Thoracic aorta (tissue), 2 donors: ENCODE results near the gene TNN. TPM values are rescaled to one million over a fixed set of nuclear protein-coding genes. Genes with fewer than 3 reads are reported as not detected.

Experiments
- ATAC-seq: fragments of 150-250 bp; one replicate; pipeline ENCODE4 v1.8.0; 2017; ENCODE audit warnings: low read depth; ENCODE audit not compliant: insufficient number of reproducible peaks, low FRiP score
- DNase-seq: peaks from one replicate; pipeline ENCODE4 v3.0.0-alpha.2; 2020; ENCODE audit warnings: low spot score
- H3K27ac ChIP-seq, 2 donors: fragments of 200-600 bp; sonication (generic); 1 replicate in 1 of 2; 2 replicates in 1 of 2; pipeline ENCODE4 v1.5.1; 2016; ENCODE audit warnings: mild to moderate bottlenecking in 2 of 2, moderate library complexity in 2 of 2
- H3K27me3 ChIP-seq: fragments of 200-600 bp; sonication (generic); replicated peaks from 2 replicates; pipeline ENCODE4 v1.6.0; 2016; ENCODE audit warnings: mild to moderate bottlenecking; ENCODE audit not compliant: insufficient read depth
- H3K36me3 ChIP-seq: fragments of 200-600 bp; sonication (generic); one replicate; pipeline ENCODE4 v1.5.1; 2016
- H3K4me1 ChIP-seq, 2 donors: fragments of 200-600 bp; sonication (generic); 1 replicate in 1 of 2; 2 replicates in 1 of 2; pipeline versions ENCODE4 v1.5.1 to v1.6.0; 2016; ENCODE audit warnings: low read depth in 2 of 2, mild to moderate bottlenecking in 1 of 2; ENCODE audit not compliant: control insufficient read depth in 1 of 2
- H3K4me3 ChIP-seq: fragments of 200-600 bp; sonication (generic); 2 replicates; pipeline ENCODE4 v1.5.1; 2016; ENCODE audit warnings: mild to moderate bottlenecking
- H3K9me3 ChIP-seq: fragments of 200-600 bp; sonication (generic); 2 replicates; pipeline ENCODE4 v1.5.1; 2016
- total RNA-seq, 2 donors: library from RNA; depleted of rRNA; stranded (reverse); fragments of >200 nt; gene quantifications; one replicate each; pipeline versions ENCODE4 v1.1.0 to v1.2.3, GENCODE V29; 2016
- TF ChIP-seq, protein P1 (sequence below): fragments of 200-600 bp; sonication (generic); IDR thresholded peaks from one replicate; pipeline ENCODE4 v1.5.1; 2019; ENCODE audit warnings: antibody characterized with exemption

TNN gene
- total RNA-seq, 2 donors from 2014 or later: not detected

DNA sequence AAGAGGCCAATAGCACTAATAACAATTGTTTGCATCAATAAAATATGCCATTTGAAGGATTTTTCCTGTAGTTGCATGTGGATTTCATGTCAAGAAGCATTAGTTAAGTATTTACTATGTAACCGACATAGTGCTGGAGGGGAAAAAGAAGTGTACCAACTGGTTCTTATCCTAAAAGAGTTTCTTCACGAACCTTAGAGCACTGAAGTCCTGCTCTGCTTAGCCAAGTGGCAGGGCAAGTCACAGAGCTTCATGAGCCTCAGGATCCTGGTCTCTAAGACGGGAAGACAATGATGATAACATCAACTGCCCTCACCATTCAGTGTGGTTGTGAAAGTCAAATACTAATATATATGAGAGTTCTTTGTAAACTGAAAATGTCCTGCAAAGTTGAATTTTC is 110.8 kb downstream of the TNN start:
- no peaks in the 10 kb centered on the region for H3K9me3 ChIP-seq
- peaks cover 16% of the 10 kb centered on the region for H3K36me3 ChIP-seq
- H3K27ac ChIP-seq: no peak overlapping the region
- no peaks in the 10 kb centered on the region for H3K27me3 ChIP-seq
- TF ChIP-seq, protein P1, sequence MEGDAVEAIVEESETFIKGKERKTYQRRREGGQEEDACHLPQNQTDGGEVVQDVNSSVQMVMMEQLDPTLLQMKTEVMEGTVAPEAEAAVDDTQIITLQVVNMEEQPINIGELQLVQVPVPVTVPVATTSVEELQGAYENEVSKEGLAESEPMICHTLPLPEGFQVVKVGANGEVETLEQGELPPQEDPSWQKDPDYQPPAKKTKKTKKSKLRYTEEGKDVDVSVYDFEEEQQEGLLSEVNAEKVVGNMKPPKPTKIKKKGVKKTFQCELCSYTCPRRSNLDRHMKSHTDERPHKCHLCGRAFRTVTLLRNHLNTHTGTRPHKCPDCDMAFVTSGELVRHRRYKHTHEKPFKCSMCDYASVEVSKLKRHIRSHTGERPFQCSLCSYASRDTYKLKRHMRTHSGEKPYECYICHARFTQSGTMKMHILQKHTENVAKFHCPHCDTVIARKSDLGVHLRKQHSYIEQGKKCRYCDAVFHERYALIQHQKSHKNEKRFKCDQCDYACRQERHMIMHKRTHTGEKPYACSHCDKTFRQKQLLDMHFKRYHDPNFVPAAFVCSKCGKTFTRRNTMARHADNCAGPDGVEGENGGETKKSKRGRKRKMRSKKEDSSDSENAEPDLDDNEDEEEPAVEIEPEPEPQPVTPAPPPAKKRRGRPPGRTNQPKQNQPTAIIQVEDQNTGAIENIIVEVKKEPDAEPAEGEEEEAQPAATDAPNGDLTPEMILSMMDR: no peak
- DNase-seq (no peak), ATAC-seq (no peak)
- H3K4me1 ChIP-seq: peaks cover 0 to 3% of the 10 kb centered on the region in 2 donors
- H3K4me3 ChIP-seq: no peak overlapping the region

- no peaks in the 10 kb centered on the region for H3K27me3 ChIP-seq
- H3K4me3 ChIP-seq: no peak overlapping the region
- TF ChIP-seq, protein P1: no peak
- ATAC-seq (no peak), DNase-seq (no peak)
- no peaks in the 10 kb centered on the region for H3K9me3 ChIP-seq
- peaks cover 16% of the 10 kb centered on the region for H3K36me3 ChIP-seq
- H3K27ac ChIP-seq: no peak overlapping the region
- peaks cover 0 to 5% of the 10 kb centered on the region in 2 donors for H3K4me1 ChIP-seq
These were observed 112.4 kb downstream of the TNN start for GRCh38 chr1:175179837-175180590.

GRCh38 chr1:175182201-175182746 is 114.6 kb downstream of the TNN start:
- no peaks in the 10 kb centered on the region for H3K27me3 ChIP-seq
- peaks cover 0 to 17% of the 10 kb centered on the region in 2 donors for H3K4me1 ChIP-seq
- peaks cover 7% of the 10 kb centered on the region for H3K36me3 ChIP-seq
- no peaks in the 10 kb centered on the region for H3K9me3 ChIP-seq
- ATAC-seq: no peak
- no peak overlapping the region for H3K27ac ChIP-seq
- no peak overlapping the region for H3K4me3 ChIP-seq
- no peak for DNase-seq
- TF ChIP-seq, protein P1: no peak

DNA sequence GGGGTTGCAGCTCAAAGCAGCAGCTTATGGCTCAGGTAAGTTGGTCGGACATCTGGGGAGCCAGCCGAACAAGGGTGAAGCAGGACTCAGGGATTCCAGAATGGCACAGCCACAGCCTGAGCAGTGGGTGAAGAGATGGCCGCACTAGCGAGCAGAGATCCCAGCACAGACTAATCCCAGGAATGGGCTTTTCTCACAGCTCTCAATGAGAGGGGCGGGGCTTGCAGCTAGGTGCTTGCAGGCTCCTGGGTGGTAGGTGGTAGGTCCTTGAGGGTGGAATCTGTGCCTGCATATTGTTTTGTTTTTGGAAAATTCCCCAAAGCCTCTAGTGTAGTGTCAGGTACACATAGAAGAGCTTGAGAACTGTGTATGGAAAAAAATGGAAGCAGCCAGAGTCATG is 116.0 kb downstream of the TNN start:
- H3K4me1 ChIP-seq: peaks cover 0 to 18% of the 10 kb centered on the region in 2 donors
- TF ChIP-seq, protein P1: no peak
- ATAC-seq (no peak), DNase-seq (no peak)
- no peak overlapping the region for H3K4me3 ChIP-seq
- H3K27me3 ChIP-seq: no peaks in the 10 kb centered on the region
- no peaks in the 10 kb centered on the region for H3K36me3 ChIP-seq
- no peaks in the 10 kb centered on the region for H3K9me3 ChIP-seq
- no peak overlapping the region for H3K27ac ChIP-seq

DNA sequence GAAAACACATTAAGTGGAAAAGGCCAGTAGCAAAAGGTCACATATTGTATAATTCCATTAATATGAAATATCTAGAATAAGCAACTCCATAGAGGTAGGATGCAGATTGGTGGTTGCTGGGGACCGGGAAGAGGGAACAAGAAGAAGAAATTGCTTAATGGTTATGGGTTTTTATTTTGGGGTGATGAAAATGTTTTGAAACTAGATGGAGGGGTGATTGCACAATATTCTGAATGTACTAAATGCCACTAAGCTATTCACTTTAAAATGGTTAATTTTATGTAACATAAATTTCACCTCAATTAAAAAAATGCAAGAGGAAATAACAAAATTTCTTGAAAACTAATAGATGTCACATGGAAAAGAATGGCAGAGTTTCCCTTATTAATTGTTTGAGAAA is 118.3 kb downstream of the TNN start:
- no peaks in the 10 kb centered on the region for H3K9me3 ChIP-seq
- TF ChIP-seq, protein P1: no peak
- no peak for DNase-seq
- H3K27ac ChIP-seq: no peak overlapping the region
- ATAC-seq: no peak
- H3K27me3 ChIP-seq: no peaks in the 10 kb centered on the region
- no peaks in the 10 kb centered on the region for H3K36me3 ChIP-seq
- no peak overlapping the region for H3K4me3 ChIP-seq
- H3K4me1 ChIP-seq: peaks cover 2 to 25% of the 10 kb centered on the region in 2 donors
